Kidney epithelial cell (primary cell): Measurements from ENCODE around the gene TMEM89. TPM values are rescaled to one million over a fixed set of nuclear protein-coding genes. Genes with fewer than 3 reads are reported as not detected.

Experiments used
- DNase-seq: peaks from one replicate; pipeline ENCODE4 v3.0.0-alpha.2; 2010; ENCODE audit warnings: low read depth
- H3K27me3 ChIP-seq: 2 replicates; pipeline ENCODE4 v1.6.0; 2011; ENCODE audit warnings: low read length; ENCODE audit not compliant: control insufficient read depth, insufficient read depth
- H3K36me3 ChIP-seq: 2 replicates; pipeline ENCODE4 v1.5.1; 2011; ENCODE audit warnings: low read length; ENCODE audit not compliant: control insufficient read depth, insufficient read depth
- H3K4me3 ChIP-seq: 2 replicates; pipeline ENCODE4 v1.5.1; 2011; ENCODE audit warnings: low read depth, mild to moderate bottlenecking, control low read depth, low read length
- CTCF ChIP-seq: IDR thresholded peaks from 2 replicates; pipeline ENCODE4 v1.5.1; 2011; ENCODE audit warnings: mild to moderate bottlenecking, moderate library complexity, low read length, control low read depth, inconsistent platforms; ENCODE audit not compliant: insufficient read depth, poor library complexity, severe bottlenecking
- total RNA-seq: library from RNA; depleted of rRNA; stranded (reverse); fragments of >200 nt; gene quantifications from 2 replicates; pipeline ENCODE4 v1.2.3, GENCODE V29; 2015

Gene TMEM89
- total RNA-seq, 1 donor from 2014 or later, result not detected

GRCh38 chr3:48598323-48599076 lies 23.1 kb downstream of the TMEM89 start:
- peak; percentile 16 for TF ChIP-seq CTCF
- peak; percentile 76 for DNase-seq
- Histone ChIP-seq H3K27me3 (no peaks in the 10 kb centered on the region), H3K4me3 (no peak overlapping the region), H3K36me3 (peaks cover 8% of the 10 kb centered on the region)

DNA sequence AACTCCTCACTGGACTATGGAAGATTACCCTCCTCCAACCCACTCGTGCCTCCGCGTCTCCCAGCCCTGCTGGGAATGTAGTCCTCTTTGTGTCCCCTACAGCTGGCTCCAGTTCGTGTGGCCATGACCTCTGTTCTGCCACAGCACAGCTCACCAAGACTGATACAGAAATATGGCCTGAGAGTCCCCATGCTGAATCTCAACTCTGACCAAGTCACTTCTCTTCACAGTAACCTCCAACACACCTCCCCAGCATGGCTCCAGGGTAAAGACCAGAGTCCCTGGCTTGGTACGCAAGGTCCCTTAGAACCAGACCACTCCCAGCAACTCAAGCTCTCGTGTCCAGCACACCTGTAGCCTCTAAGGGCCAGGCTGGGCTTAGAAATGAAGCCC lies 24.2 kb downstream of the TMEM89 start:
- Histone ChIP-seq H3K4me3 (no peak overlapping the region), H3K27me3 (no peaks in the 10 kb centered on the region), H3K36me3 (peaks cover 8% of the 10 kb centered on the region)
- no peak for TF ChIP-seq CTCF
- DNase-seq, result no peak

- H3K36me3 ChIP-seq, result peaks cover 6% of the 10 kb centered on the region
- H3K4me3 ChIP-seq, result no peak overlapping the region
- DNase-seq, result no peak
- no peak for TF ChIP-seq CTCF
- H3K27me3 ChIP-seq, result no peaks in the 10 kb centered on the region
These were observed 24.7 kb downstream of the TMEM89 start for GRCh38 chr3:48596676-48597407.

DNA sequence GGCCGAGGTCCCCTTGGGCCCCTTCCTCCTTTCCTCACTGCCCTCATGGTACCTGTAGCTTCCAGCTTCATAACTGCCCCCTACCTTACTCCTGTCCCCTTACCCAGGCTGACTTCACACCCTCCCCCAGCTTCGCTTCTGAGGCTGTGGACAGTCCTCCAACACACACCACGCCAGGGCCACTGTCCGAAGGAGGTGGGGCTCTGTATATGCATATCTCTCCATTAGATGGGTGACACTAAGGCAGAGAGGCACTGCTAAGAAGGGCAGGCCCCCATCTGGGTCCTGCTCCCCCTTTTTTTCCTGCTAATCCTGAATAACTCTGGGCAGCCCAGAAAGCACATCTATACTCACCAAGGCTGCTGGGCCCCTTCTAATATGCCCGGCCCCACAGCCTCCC lies 25.4 kb downstream of the TMEM89 start:
- Histone ChIP-seq H3K27me3 (no peaks in the 10 kb centered on the region), H3K4me3 (no peak overlapping the region), H3K36me3 (peaks cover 7% of the 10 kb centered on the region)
- no peak for DNase-seq
- no peak for TF ChIP-seq CTCF

DNA sequence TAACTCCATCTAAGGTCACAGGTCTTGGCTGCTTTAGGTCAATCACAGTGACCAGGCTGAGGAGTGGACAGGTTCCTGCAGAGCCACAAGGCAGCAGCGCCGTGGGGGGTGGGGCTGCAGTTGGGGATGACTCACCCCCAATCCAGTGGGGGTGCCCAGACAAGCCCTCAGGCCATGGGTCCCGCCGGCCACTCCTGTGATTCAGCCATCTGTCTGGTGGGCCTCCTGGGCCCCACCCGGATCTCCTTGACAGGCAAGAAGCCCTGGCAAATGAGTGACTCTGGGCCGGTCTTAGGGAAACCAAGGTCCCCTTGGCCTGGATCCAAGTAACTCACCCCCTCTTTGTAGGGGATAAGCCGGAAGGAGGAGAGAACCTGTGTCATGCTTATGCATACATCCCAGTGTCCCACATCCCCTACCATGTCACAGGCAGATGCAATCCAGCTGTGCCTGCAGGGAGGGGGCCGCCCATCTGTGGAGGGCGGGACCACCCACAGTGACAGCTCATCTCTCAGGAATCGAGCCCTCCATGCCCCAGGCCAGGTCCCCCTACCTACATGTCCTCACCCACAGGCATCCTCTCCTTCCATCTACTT lies 25.9 kb downstream of the TMEM89 start:
- no peaks in the 10 kb centered on the region for H3K27me3 ChIP-seq
- no peak for TF ChIP-seq CTCF
- DNase-seq, result peak; percentile 92
- H3K36me3 ChIP-seq, result peaks cover 7% of the 10 kb centered on the region
- H3K4me3 ChIP-seq, result peak overlapping the region; percentile 64
